GM12892 (cell line): ENCODE data around the gene SH3RF3.

ENCODE experiments used
- POLR2AphosphoS5 ChIP-seq: IDR thresholded peaks from 2 replicates; pipeline ENCODE4 v1.6.1; 2011; ENCODE audit warnings: low read depth, low read length, control low read depth
- TAF1 ChIP-seq: IDR thresholded peaks from 2 replicates; pipeline ENCODE4 v1.6.1; 2011; ENCODE audit warnings: low read depth, mild to moderate bottlenecking, control low read depth, low read length, borderline replicate concordance

GRCh38 chr2:109080757-109081156, 48.2 kb upstream of the SH3RF3 start:
- TF ChIP-seq POLR2AphosphoS5 (no peak), TAF1 (no peak)
